Ovary (tissue), 9 donors: Measurements from ENCODE around the gene TACC2. TPM values are rescaled to one million over a fixed set of nuclear protein-coding genes. Genes with fewer than 3 reads are reported as not detected.
"Not testable (repeated sequence)": the region's sequence is repeated elsewhere in the genome, so short reads cannot be mapped to it uniquely, and the experiment has no call there.

Source experiments
- DNase-seq, 5 donors: peaks; one replicate each; pipeline ENCODE4 v3.0.0-alpha.2; 2019 to 2020
- H3K27ac ChIP-seq, 2 donors: fragments of 200-600 bp; one replicate each; pipeline versions ENCODE4 v1.5.1 to v1.8.0; 2019 to 2022
- H3K27me3 ChIP-seq: fragments of 200-600 bp; one replicate; pipeline ENCODE4 v1.8.0; 2022
- H3K36me3 ChIP-seq: fragments of 200-600 bp; sonication (generic); one replicate; pipeline ENCODE4 v1.5.1; 2019
- H3K4me1 ChIP-seq: one replicate; pipeline ENCODE4 v1.8.1; 2013; ENCODE audit warnings: mild to moderate bottlenecking, moderate library complexity; ENCODE audit not compliant: insufficient read depth
- H3K4me3 ChIP-seq: fragments of 200-600 bp; sonication (generic); one replicate; pipeline ENCODE4 v1.5.1; 2017
- H3K9me3 ChIP-seq, 2 donors: fragments of 200-600 bp in 1 of 2; sonication (generic) in 1 of 2; one replicate each; pipeline versions ENCODE4 v1.5.1 to v1.8.1; 2013 to 2019; ENCODE audit warnings: mild to moderate bottlenecking in 1 of 2, moderate library complexity in 1 of 2
- CTCF ChIP-seq, 3 donors: fragments of 450-650 bp in 2 of 3; fragments of 200-600 bp in 1 of 3; IDR thresholded peaks; one replicate each; pipeline versions ENCODE4 v1.5.1 to v1.8.0; 2016 to 2022; ENCODE audit warnings: antibody characterized with exemption in 3 of 3, mild to moderate bottlenecking in 1 of 3
- EP300 ChIP-seq: sonication (generic); formaldehyde crosslinking; IDR thresholded peaks from one replicate; pipeline ENCODE4 v1.6.1; 2017; ENCODE audit warnings: antibody characterized with exemption
- POLR2A ChIP-seq: fragments of 450-650 bp; IDR thresholded peaks from one replicate; pipeline ENCODE4 v1.6.1; 2017; ENCODE audit warnings: antibody characterized with exemption, mild to moderate bottlenecking, moderate library complexity
- WGBS, 3 donors: extraction: QIAGEN DNeasy Blood & Tissue Kit in 1 of 3; methylation state at CpG; one replicate each; pipeline versions ENCODE4 v1.1.5 to v1.1.7; 2013 to 2017; 5-methylcytosine and 5-hydroxymethylcytosine counted together
- intact Hi-C, 4 donors: fragments of 100-400 bp; cut with DNase I; formaldehyde crosslinking; loops; one replicate each; pipeline versions ENCODE4 v1.11.0 to v1.15.1; 2022 to 2023
- polyA plus RNA-seq, 2 donors: library from polyadenylated mRNA; stranded (reverse); fragments of 200-250 nt in 1 of 2; fragments of 350-450 nt in 1 of 2; fragmentation: Illumina TruSeq in 1 of 2; extraction: RNeasy Lipid Tissue Mini Kit (QIAGEN cat#74804) in 1 of 2; gene quantifications; one replicate each; pipeline ENCODE4 v1.2.3, GENCODE V29; 2013 to 2014
- total RNA-seq, 7 donors: library from RNA; depleted of rRNA in 2 of 7; stranded (reverse); fragments of >200 nt in 2 of 7; fragmentation: NEBNext Ultra II Directional in 3 of 7; extraction: Animal tissue kit (Norgen Biotek cat#: 25700) in 3 of 7; gene quantifications; one replicate each; pipeline versions ENCODE4 v1.1.0 to v1.2.4, GENCODE V29; 2016 to 2023
- donor health status: DM: no; HTN: no; CAD: no; lungs with moderate emphysema.
- donor health status: DM: no; HTN: no; CAD: no.
- donor health status: Bipolar disorder and iron deficiency.
- donor health status: DM: yes; HTN: yes; CAD: no.
- donor health status: DM: no; HTN: no; CAD: no.
- donor health status: DM: yes; HTN: yes; CAD: no.

Gene TACC2
- total and polyA plus RNA-seq, 9 donors, result 6.1 to 66.4 (median 14.2) TPM

- Histone ChIP-seq H3K36me3 (no peaks in the 10 kb centered on the region), H3K4me3 (no peak overlapping the region), H3K4me1 (no peaks in the 10 kb centered on the region), H3K9me3 (no peaks in the 10 kb centered on the region), H3K27ac (no peak overlapping the region), H3K27me3 (no peaks in the 10 kb centered on the region)
- TF ChIP-seq EP300, result no peak
- TF ChIP-seq POLR2A, result no peak
- no peak for TF ChIP-seq CTCF (IDR thresholded peaks at IDR 0.05)
- intact Hi-C loops, result no loop called here
- WGBS, 3 donors, result 77 to 88% (median 84%) methylated on average over 7 of the region's 7 CpGs
- no peak for DNase-seq
Observed at GRCh38 chr10:121956111-121957061, 32.6 kb upstream of the TACC2 start.

GRCh38 chr10:121959671-121960070, 29.3 kb upstream of the TACC2 start:
- Histone ChIP-seq H3K4me3 (no peak overlapping the region), H3K4me1 (no peaks in the 10 kb centered on the region), H3K9me3 (no peaks in the 10 kb centered on the region), H3K27me3 (no peaks in the 10 kb centered on the region), H3K36me3 (no peaks in the 10 kb centered on the region), H3K27ac (no peak overlapping the region)
- DNase-seq, result no peak
- TF ChIP-seq CTCF (IDR thresholded peaks at IDR 0.05) (no peak), POLR2A (no peak), EP300 (no peak)
- intact Hi-C loops, result no loop called here
- WGBS, 3 donors, result 85 to 94% (median 92%) methylated on average over 3 of the region's 3 CpGs

GRCh38 chr10:121961456-121961855, 27.5 kb upstream of the TACC2 start:
- TF ChIP-seq CTCF (IDR thresholded peaks at IDR 0.05) (no peak), POLR2A (no peak)

GRCh38 chr10:121965996-121966395, 23.0 kb upstream of the TACC2 start:
- intact Hi-C loops, result no loop called here
- TF ChIP-seq EP300 (no peak), POLR2A (no peak), CTCF (IDR thresholded peaks at IDR 0.05) (no peak)
- WGBS, 3 donors, result 77 to 87% (median 85%) methylated on average over 3 of the region's 3 CpGs
- H3K27me3 ChIP-seq, result no peaks in the 10 kb centered on the region
- no peak for DNase-seq
- H3K4me3 ChIP-seq, result no peak overlapping the region
- no peaks in the 10 kb centered on the region for H3K9me3 ChIP-seq
- H3K27ac ChIP-seq, result no peak overlapping the region
- H3K36me3 ChIP-seq, result no peaks in the 10 kb centered on the region
- no peaks in the 10 kb centered on the region for H3K4me1 ChIP-seq

More at GRCh38 chr10:121961456-121961855, 27.5 kb upstream of the TACC2 start:
- Histone ChIP-seq H3K27ac (no peak overlapping the region), H3K27me3 (no peaks in the 10 kb centered on the region), H3K9me3 (no peaks in the 10 kb centered on the region), H3K4me1 (no peaks in the 10 kb centered on the region), H3K4me3 (no peak overlapping the region), H3K36me3 (no peaks in the 10 kb centered on the region)
- DNase-seq, result no peak
- intact Hi-C loops, result no loop called here
- WGBS, 3 donors, result 75 to 93% (median 89%) methylated on average over 2 of the region's 2 CpGs

- intact Hi-C loops, H3K27ac ChIP-seq, H3K4me1 ChIP-seq, H3K9me3 ChIP-seq, H3K4me3 ChIP-seq, H3K27me3 ChIP-seq, DNase-seq, H3K36me3 ChIP-seq: not testable (repeated sequence)
- 85 to 93% (median 86%) methylated on average over 8 of the region's 8 CpGs for WGBS, 3 donors
Observed at GRCh38 chr10:121969086-121969485, 19.9 kb upstream of the TACC2 start.
